ENCODE results near the gene TRIM17. TPM values are rescaled to one million over a fixed set of nuclear protein-coding genes. Genes with fewer than 3 reads are reported as not detected.
A peak's percentile ranks its signal among the peaks of the same experiment; 100 is the strongest.

Gene TRIM17
- total and polyA plus RNA-seq, 10 donors: 0.36 to 7.1 (median 4.7) TPM

DNA sequence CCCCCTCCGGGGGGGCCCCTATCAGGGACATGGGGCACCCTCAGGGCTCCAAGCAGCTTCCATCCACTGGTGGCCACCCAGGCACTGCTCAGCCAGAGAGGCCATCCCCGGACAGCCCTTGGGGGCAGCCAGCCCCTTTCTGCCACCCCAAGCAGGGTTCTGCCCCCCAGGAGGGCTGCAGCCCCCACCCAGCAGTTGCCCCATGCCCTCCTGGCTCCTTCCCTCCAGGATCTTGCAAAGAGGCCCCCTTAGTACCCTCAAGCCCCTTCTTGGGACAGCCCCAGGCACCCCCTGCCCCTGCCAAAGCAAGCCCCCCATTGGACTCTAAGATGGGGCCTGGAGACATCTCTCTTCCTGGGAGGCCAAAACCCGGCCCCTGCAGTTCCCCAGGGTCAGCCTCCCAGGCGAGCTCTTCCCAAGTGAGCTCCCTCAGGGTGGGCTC is 44.9 kb downstream of the TRIM17 start:
- H3K4me1 ChIP-seq: peaks cover 3 to 68% (median 34%) of the 10 kb centered on the region in 6 donors
- intact Hi-C loops (cut with DNase I; ENCODE audit: low total_unique reads): no loop called here
- H3K36me3 ChIP-seq: no peaks in the 10 kb centered on the region
- H3K27me3 ChIP-seq (replicated peaks in 1 of 7): no peaks in the 10 kb centered on the region
- H3K4me3 ChIP-seq: no peak overlapping the region
- 60 to 91% (median 82%) methylated on average over 1 to 4 of the region's 4 CpGs for WGBS, 5 donors
- TF ChIP-seq POLR2A (IDR thresholded peaks at IDR 0.05) (no peak), POLR2AphosphoS5 (IDR thresholded peaks at IDR 0.05) (no peak)
- TF ChIP-seq, protein P1, sequence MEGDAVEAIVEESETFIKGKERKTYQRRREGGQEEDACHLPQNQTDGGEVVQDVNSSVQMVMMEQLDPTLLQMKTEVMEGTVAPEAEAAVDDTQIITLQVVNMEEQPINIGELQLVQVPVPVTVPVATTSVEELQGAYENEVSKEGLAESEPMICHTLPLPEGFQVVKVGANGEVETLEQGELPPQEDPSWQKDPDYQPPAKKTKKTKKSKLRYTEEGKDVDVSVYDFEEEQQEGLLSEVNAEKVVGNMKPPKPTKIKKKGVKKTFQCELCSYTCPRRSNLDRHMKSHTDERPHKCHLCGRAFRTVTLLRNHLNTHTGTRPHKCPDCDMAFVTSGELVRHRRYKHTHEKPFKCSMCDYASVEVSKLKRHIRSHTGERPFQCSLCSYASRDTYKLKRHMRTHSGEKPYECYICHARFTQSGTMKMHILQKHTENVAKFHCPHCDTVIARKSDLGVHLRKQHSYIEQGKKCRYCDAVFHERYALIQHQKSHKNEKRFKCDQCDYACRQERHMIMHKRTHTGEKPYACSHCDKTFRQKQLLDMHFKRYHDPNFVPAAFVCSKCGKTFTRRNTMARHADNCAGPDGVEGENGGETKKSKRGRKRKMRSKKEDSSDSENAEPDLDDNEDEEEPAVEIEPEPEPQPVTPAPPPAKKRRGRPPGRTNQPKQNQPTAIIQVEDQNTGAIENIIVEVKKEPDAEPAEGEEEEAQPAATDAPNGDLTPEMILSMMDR (IDR thresholded peaks at IDR 0.05 in 8 of 11, conservative IDR thresholded peaks at IDR 0.05 in 3 of 11): no peak
- DNase-seq: peak; percentile 72
- no peak overlapping the region for H3K27ac ChIP-seq
- H3K9me3 ChIP-seq: no peaks in the 10 kb centered on the region

- no peak for DNase-seq
- Histone ChIP-seq H3K27me3 (replicated peaks in 1 of 7) (no peaks in the 10 kb centered on the region), H3K4me3 (no peak overlapping the region), H3K4me1 (peaks cover 3 to 68% (median 34%) of the 10 kb centered on the region in 6 donors), H3K27ac (no peak overlapping the region), H3K36me3 (no peaks in the 10 kb centered on the region), H3K9me3 (no peaks in the 10 kb centered on the region)
- intact Hi-C loops (cut with DNase I; ENCODE audit: low total_unique reads): no loop called here
- 90 to 95% (median 92%) methylated on average over 15 to 50 of the region's 50 CpGs for WGBS, 5 donors
- TF ChIP-seq, protein P1 (IDR thresholded peaks at IDR 0.05 in 8 of 11, conservative IDR thresholded peaks at IDR 0.05 in 3 of 11): no peak
- TF ChIP-seq POLR2AphosphoS5 (IDR thresholded peaks at IDR 0.05) (no peak), POLR2A (IDR thresholded peaks at IDR 0.05) (no peak)
Measured at GRCh38 chr1:228370941-228371740, 45.5 kb downstream of the TRIM17 start.

- Histone ChIP-seq H3K9me3 (no peaks in the 10 kb centered on the region), H3K4me1 (peaks cover 3 to 62% (median 34%) of the 10 kb centered on the region in 6 donors), H3K27me3 (replicated peaks in 1 of 7) (no peaks in the 10 kb centered on the region), H3K27ac (no peak overlapping the region), H3K4me3 (no peak overlapping the region), H3K36me3 (no peaks in the 10 kb centered on the region)
- TF ChIP-seq, protein P1 (IDR thresholded peaks at IDR 0.05 in 8 of 11, conservative IDR thresholded peaks at IDR 0.05 in 3 of 11): no peak
- no peak for TF ChIP-seq POLR2AphosphoS5 (IDR thresholded peaks at IDR 0.05)
- TF ChIP-seq POLR2A (IDR thresholded peaks at IDR 0.05): no peak
- intact Hi-C loops (cut with DNase I; ENCODE audit: low total_unique reads): no loop called here
- 82 to 92% (median 87%) methylated on average over 8 to 10 of the region's 10 CpGs for WGBS, 5 donors
- peak; percentile 72 for DNase-seq
Measured at GRCh38 chr1:228370439-228370940, 46.2 kb downstream of the TRIM17 start.
